NCI-H2107 treated with DMSO at 0.1 percent for 48 hours (cell line): ENCODE data around the gene ATOH1.

ENCODE experiments used
- DNase-seq: peaks from one replicate; lab custom pipeline; 2025; ENCODE audit not compliant: unreplicated experiment; lab: John Stamatoyannopoulos, UW

ATOH1 gene

GRCh38 chr4:93834249-93835066, 5.9 kb downstream of the ATOH1 start:
- no peak for DNase-seq

GRCh38 chr4:93835929-93836328, 7.4 kb downstream of the ATOH1 start:
- no peak for DNase-seq

GRCh38 chr4:93839704-93840103, 11.2 kb downstream of the ATOH1 start:
- DNase-seq, result no peak

DNA sequence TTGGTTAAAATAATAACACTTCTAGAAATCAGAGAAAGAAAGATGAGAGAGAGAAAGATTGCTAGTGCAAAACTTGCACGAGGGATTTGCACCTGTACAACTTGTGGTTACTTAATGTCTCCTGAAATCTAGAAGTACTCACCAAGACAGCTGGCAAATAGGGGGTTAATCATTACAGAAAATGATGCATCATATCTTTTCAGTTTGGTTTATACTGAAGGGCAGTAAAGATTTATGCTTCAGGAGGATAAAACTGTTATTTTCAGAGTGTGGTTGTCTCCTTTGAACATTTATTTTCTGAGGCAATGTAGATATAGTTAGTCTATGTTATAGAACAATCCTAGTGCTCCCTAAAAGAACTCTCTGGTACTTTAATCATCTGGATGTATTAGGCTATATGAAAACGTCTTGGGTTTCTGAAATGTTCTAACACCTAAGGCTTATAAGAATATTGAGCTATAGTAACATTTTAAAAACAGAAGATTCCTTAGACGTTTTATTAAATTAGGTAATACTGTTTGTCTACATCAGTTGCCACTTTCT, 13.3 kb downstream of the ATOH1 start:
- DNase-seq, result no peak

DNA sequence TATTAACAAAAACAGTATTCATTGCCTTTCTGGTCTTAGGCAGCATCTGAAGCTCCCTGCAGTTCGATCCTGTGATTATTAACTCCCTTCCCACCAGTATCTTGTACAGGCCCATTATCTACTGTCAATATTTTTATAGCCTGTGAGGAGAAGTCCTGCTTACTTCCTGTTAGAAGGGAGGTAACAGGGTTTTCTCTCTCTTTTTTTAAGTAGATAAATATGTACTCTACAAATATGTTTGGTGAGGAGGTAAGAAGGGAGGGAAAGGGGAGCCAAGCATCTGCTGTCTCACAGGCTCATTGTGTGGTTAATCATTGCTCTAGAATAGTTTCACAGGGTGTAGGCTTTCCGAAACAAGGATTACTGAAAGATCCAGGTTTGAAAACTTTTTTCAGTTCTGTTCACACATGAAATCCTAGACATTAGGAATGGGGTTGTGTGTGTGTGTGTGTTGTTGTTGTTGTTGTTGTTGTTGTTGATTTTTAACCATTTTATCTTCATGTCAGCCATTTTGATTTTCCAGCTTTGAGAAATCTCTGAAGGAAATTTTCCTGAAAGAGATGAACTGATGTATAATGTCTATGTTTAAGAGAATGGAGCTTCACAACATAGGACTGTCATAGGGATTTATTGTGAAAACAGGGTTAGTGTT, 14.2 kb downstream of the ATOH1 start:
- no peak for DNase-seq

GRCh38 chr4:93843772-93844171, 15.2 kb downstream of the ATOH1 start:
- DNase-seq, result no peak

GRCh38 chr4:93852680-93853079, 24.1 kb downstream of the ATOH1 start:
- DNase-seq, result no peak

- DNase-seq, result no peak
Measured at GRCh38 chr4:93855926-93856325, 27.4 kb downstream of the ATOH1 start.

- no peak for DNase-seq
Measured at GRCh38 chr4:93865650-93866049, 37.1 kb downstream of the ATOH1 start.

DNA sequence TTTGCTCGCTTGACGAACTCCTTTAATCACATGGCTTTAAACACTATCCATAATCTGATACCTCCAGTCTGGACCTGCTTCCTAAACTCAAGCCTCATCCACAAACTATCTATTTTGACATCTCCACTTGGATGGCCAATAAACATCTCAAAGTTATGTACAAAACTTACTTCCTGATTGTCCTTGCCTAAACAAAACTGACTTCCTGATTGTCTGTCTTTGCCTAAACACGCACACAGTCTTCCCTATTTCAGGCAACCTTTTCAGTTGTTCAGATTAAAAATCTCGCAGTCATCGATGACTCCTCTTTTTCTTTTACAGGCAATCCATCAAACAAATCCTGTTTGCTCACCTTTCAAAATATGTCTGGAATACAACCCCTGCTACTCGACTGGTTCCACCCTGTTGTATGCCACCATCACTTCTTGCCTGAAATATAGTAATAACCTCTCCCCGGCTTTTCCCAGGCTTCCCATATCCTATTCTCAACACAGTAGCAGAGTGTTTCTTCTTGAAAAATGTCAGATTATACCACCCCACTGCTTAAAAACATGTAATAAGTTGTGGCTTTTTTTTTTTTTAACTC, 39.0 kb downstream of the ATOH1 start:
- DNase-seq, result no peak

- DNase-seq, result no peak
Measured at GRCh38 chr4:93870876-93871458, 42.4 kb downstream of the ATOH1 start.

GRCh38 chr4:93876754-93877153, 48.2 kb downstream of the ATOH1 start:
- DNase-seq, result no peak

- no peak for DNase-seq
Measured at GRCh38 chr4:93878566-93878965, 50.0 kb downstream of the ATOH1 start.

- DNase-seq, result no peak
Measured at GRCh38 chr4:93879919-93880318, 51.4 kb downstream of the ATOH1 start.
